ENCODE results near the gene MTHFSD.

The MTHFSD gene

DNA sequence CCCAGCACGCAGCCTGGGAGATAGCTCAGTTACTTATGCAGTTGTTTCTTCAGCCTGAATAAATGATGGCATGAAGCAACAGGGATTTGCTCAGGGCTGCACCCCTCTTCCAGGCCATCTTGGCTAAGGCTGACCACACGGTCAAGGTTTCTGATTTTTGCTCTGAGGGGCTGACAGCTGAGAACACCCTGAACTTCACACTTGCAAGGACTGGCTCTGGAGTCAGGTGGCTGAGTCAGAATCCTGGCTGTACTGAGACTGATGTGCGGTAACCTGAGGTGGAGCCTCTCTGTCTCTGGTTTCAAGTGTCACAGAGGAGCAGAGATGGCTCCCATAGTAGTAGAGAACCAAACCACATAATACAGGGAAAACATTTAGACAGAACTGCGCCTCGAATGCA is 4.8 kb downstream of the MTHFSD start:
- no peaks in the 10 kb centered on the region for H3K9me3 ChIP-seq (ENCODE audit: insufficient read depth, low read length, severe bottlenecking)
- H3K9ac ChIP-seq (ENCODE audit: low read depth, low read length): no peak overlapping the region
- no peak for TF ChIP-seq EZH2 (IDR thresholded peaks at IDR 0.05; ENCODE audit: borderline replicate concordance, low read depth, low read length, severe bottlenecking)
- no peak for TF ChIP-seq CTCF (IDR thresholded peaks at IDR 0.05; ENCODE audit: borderline replicate concordance, extremely low read depth, low read length, poor library complexity, severe bottlenecking)
- ATAC-seq (ENCODE audit: insufficient read depth, low read depth) (no peak), DNase-seq (no peak)
- H3K27me3 ChIP-seq (ENCODE audit: insufficient read depth, low read length, poor library complexity): no peaks in the 10 kb centered on the region
- no peaks in the 10 kb centered on the region for H4K20me1 ChIP-seq (ENCODE audit: insufficient read depth, low read length)
- peaks cover 20% of the 10 kb centered on the region for H3K4me1 ChIP-seq (ENCODE audit: insufficient read depth, low read length)
- H2AFZ ChIP-seq (ENCODE audit: low read depth, low read length): no peak overlapping the region
- peaks cover 11% of the 10 kb centered on the region for H3K79me2 ChIP-seq (ENCODE audit: insufficient read depth, low read length)
- peaks cover 49% of the 10 kb centered on the region for H3K36me3 ChIP-seq (ENCODE audit: insufficient read depth, low read length)
- H3K27ac ChIP-seq (ENCODE audit: low read length): no peak overlapping the region
- no peak overlapping the region for H3K4me3 ChIP-seq (ENCODE audit: low read depth in 1 of 2, low read length in 2 of 2)
- no peak overlapping the region for H3K4me2 ChIP-seq (ENCODE audit: insufficient read depth, low read length)

GRCh38 chr16:86549893-86550190 is 5.2 kb downstream of the MTHFSD start:
- Histone ChIP-seq H3K9ac (ENCODE audit: low read depth, low read length) (no peak overlapping the region), H3K4me3 (ENCODE audit: low read depth in 1 of 2, low read length in 2 of 2) (no peak overlapping the region), H3K36me3 (ENCODE audit: insufficient read depth, low read length) (peaks cover 50% of the 10 kb centered on the region), H3K4me2 (ENCODE audit: insufficient read depth, low read length) (no peak overlapping the region), H3K27me3 (ENCODE audit: insufficient read depth, low read length, poor library complexity) (no peaks in the 10 kb centered on the region), H3K79me2 (ENCODE audit: insufficient read depth, low read length) (peaks cover 10% of the 10 kb centered on the region), H3K9me3 (ENCODE audit: insufficient read depth, low read length, severe bottlenecking) (no peaks in the 10 kb centered on the region), H3K27ac (ENCODE audit: low read length) (no peak overlapping the region), H4K20me1 (ENCODE audit: insufficient read depth, low read length) (no peaks in the 10 kb centered on the region), H2AFZ (ENCODE audit: low read depth, low read length) (no peak overlapping the region), H3K4me1 (ENCODE audit: insufficient read depth, low read length) (peaks cover 19% of the 10 kb centered on the region)
- TF ChIP-seq EZH2 (IDR thresholded peaks at IDR 0.05; ENCODE audit: borderline replicate concordance, low read depth, low read length, severe bottlenecking) (no peak), CTCF (IDR thresholded peaks at IDR 0.05; ENCODE audit: borderline replicate concordance, extremely low read depth, low read length, poor library complexity, severe bottlenecking) (no peak)
- ATAC-seq (ENCODE audit: insufficient read depth, low read depth): no peak
- no peak for DNase-seq

- Histone ChIP-seq H4K20me1 (ENCODE audit: insufficient read depth, low read length) (no peaks in the 10 kb centered on the region), H3K4me1 (ENCODE audit: insufficient read depth, low read length) (peaks cover 17% of the 10 kb centered on the region), H3K9me3 (ENCODE audit: insufficient read depth, low read length, severe bottlenecking) (no peaks in the 10 kb centered on the region), H3K27me3 (ENCODE audit: insufficient read depth, low read length, poor library complexity) (no peaks in the 10 kb centered on the region), H3K4me3 (ENCODE audit: low read depth in 1 of 2, low read length in 2 of 2) (no peak overlapping the region), H3K27ac (ENCODE audit: low read length) (no peak overlapping the region), H3K36me3 (ENCODE audit: insufficient read depth, low read length) (peaks cover 50% of the 10 kb centered on the region), H2AFZ (ENCODE audit: low read depth, low read length) (no peak overlapping the region), H3K9ac (ENCODE audit: low read depth, low read length) (no peak overlapping the region), H3K79me2 (ENCODE audit: insufficient read depth, low read length) (peaks cover 5% of the 10 kb centered on the region; the same call in 1 of the 2 replicates), H3K4me2 (ENCODE audit: insufficient read depth, low read length) (no peak overlapping the region)
- DNase-seq: no peak
- TF ChIP-seq EZH2 (IDR thresholded peaks at IDR 0.05; ENCODE audit: borderline replicate concordance, low read depth, low read length, severe bottlenecking): no peak
- TF ChIP-seq CTCF (IDR thresholded peaks at IDR 0.05; ENCODE audit: borderline replicate concordance, extremely low read depth, low read length, poor library complexity, severe bottlenecking): no peak
- ATAC-seq (ENCODE audit: insufficient read depth, low read depth): peak; percentile 47; the same call in 1 of the 3 replicates
Measured at GRCh38 chr16:86549076-86549892, 5.8 kb downstream of the MTHFSD start.

Data from DND-41 (cell line).